ENCODE data around the gene KCNK10. TPM values are rescaled to one million over a fixed set of nuclear protein-coding genes. Genes with fewer than 3 reads are reported as not detected.

KCNK10 gene
- total RNA-seq, 4 donors from 2014 or later: 0.04 to 0.08 TPM; not detected in 2

- Histone ChIP-seq H3K4me1 (no peaks in the 10 kb centered on the region), H3K9me3 (no peaks in the 10 kb centered on the region), H3K27me3 (no peaks in the 10 kb centered on the region), H3K36me3 (no peaks in the 10 kb centered on the region), H3K27ac (no peak overlapping the region), H3K4me3 (no peak overlapping the region)
- no peak for DNase-seq (ENCODE audit: low spot score in 2 of 2)
- 80% methylated on average over 4 of the region's 4 CpGs for WGBS
- TF ChIP-seq CTCF (IDR thresholded peaks at IDR 0.05) (no peak), EP300 (IDR thresholded peaks at IDR 0.05) (no peak), POLR2A (IDR thresholded peaks at IDR 0.05) (no peak), POLR2AphosphoS5 (IDR thresholded peaks at IDR 0.05) (no peak)
Observed at GRCh38 chr14:88249266-88249665, 73.8 kb downstream of the KCNK10 start.

- H3K27me3 ChIP-seq: peaks cover 3% of the 10 kb centered on the region
- TF ChIP-seq CTCF (IDR thresholded peaks at IDR 0.05) (no peak), EP300 (IDR thresholded peaks at IDR 0.05) (no peak), POLR2A (IDR thresholded peaks at IDR 0.05) (no peak), POLR2AphosphoS5 (IDR thresholded peaks at IDR 0.05) (no peak)
- H3K27ac ChIP-seq: no peak overlapping the region
- H3K36me3 ChIP-seq: no peaks in the 10 kb centered on the region
- DNase-seq (ENCODE audit: low spot score in 2 of 2): no peak
- WGBS: 76% methylated on average over 4 of the region's 4 CpGs
- no peaks in the 10 kb centered on the region for H3K9me3 ChIP-seq
- no peaks in the 10 kb centered on the region for H3K4me1 ChIP-seq
- no peak overlapping the region for H3K4me3 ChIP-seq
Observed at GRCh38 chr14:88248606-88249005, 74.5 kb downstream of the KCNK10 start.

- no peaks in the 10 kb centered on the region for H3K4me1 ChIP-seq
- H3K9me3 ChIP-seq: no peaks in the 10 kb centered on the region
- peaks cover 3% of the 10 kb centered on the region for H3K27me3 ChIP-seq
- H3K4me3 ChIP-seq: no peak overlapping the region
- H3K36me3 ChIP-seq: no peaks in the 10 kb centered on the region
- no peak overlapping the region for H3K27ac ChIP-seq
- TF ChIP-seq POLR2AphosphoS5 (IDR thresholded peaks at IDR 0.05): no peak
- TF ChIP-seq POLR2A (IDR thresholded peaks at IDR 0.05): no peak
- TF ChIP-seq EP300 (IDR thresholded peaks at IDR 0.05): no peak
- no peak for TF ChIP-seq CTCF (IDR thresholded peaks at IDR 0.05)
- WGBS: 78% methylated on average over 4 of the region's 4 CpGs
- no peak for DNase-seq (ENCODE audit: low spot score in 2 of 2)
Observed at GRCh38 chr14:88247228-88247627, 75.8 kb downstream of the KCNK10 start.

- H3K4me3 ChIP-seq: no peak overlapping the region
- no peaks in the 10 kb centered on the region for H3K9me3 ChIP-seq
- H3K36me3 ChIP-seq: no peaks in the 10 kb centered on the region
- no peaks in the 10 kb centered on the region for H3K4me1 ChIP-seq
- no peak for DNase-seq (ENCODE audit: low spot score in 2 of 2)
- no peak overlapping the region for H3K27ac ChIP-seq
- 20% methylated on average over 8 of the region's 8 CpGs for WGBS
- H3K27me3 ChIP-seq: peaks cover 3% of the 10 kb centered on the region
- TF ChIP-seq EP300 (IDR thresholded peaks at IDR 0.05): no peak
- no peak for TF ChIP-seq POLR2AphosphoS5 (IDR thresholded peaks at IDR 0.05)
- TF ChIP-seq POLR2A (IDR thresholded peaks at IDR 0.05): no peak
- TF ChIP-seq CTCF (IDR thresholded peaks at IDR 0.05): no peak
Observed at GRCh38 chr14:88245321-88245720, 77.7 kb downstream of the KCNK10 start.

- 27% methylated on average over 4 of the region's 4 CpGs for WGBS
- Histone ChIP-seq H3K4me1 (no peaks in the 10 kb centered on the region), H3K4me3 (no peak overlapping the region), H3K27ac (no peak overlapping the region), H3K36me3 (no peaks in the 10 kb centered on the region), H3K27me3 (peaks cover 3% of the 10 kb centered on the region), H3K9me3 (no peaks in the 10 kb centered on the region)
- no peak for DNase-seq (ENCODE audit: low spot score in 2 of 2)
- TF ChIP-seq CTCF (IDR thresholded peaks at IDR 0.05) (no peak), POLR2AphosphoS5 (IDR thresholded peaks at IDR 0.05) (no peak), POLR2A (IDR thresholded peaks at IDR 0.05) (no peak), EP300 (IDR thresholded peaks at IDR 0.05) (no peak)
Observed at GRCh38 chr14:88243946-88244345, 79.1 kb downstream of the KCNK10 start.

Measured in suprapubic skin (tissue), 4 donors.